HCT116 (cell line): ENCODE results near the gene THRB.

Source experiments
- CEBPB ChIP-seq: IDR thresholded peaks from 2 replicates; pipeline ENCODE4 v1.6.1; 2012; ENCODE audit warnings: low read depth
- CTCF ChIP-seq, 3 experiments: fragments of 200-600 bp in 1 of 3; sonication (generic) in 1 of 3; IDR thresholded peaks in 2 of 3; conservative IDR thresholded peaks in 1 of 3; 2 replicates each; pipeline ENCODE4 v1.5.1; 2012 to 2017; ENCODE audit warnings: low read depth in 2 of 3, low read length in 2 of 3, antibody characterized with exemption in 1 of 3, borderline replicate concordance in 1 of 3, control low read depth in 1 of 3, mild to moderate bottlenecking in 1 of 3, mixed read lengths in 1 of 3, mixed run types in 1 of 3, moderate library complexity in 1 of 3; ENCODE audit not compliant: insufficient read depth in 1 of 3
- EZH2 ChIP-seq: fragments of 200-600 bp; sonication (generic); IDR thresholded peaks from 2 replicates; pipeline ENCODE4 v1.6.1; 2017; ENCODE audit warnings: antibody characterized with exemption, mixed run types
- EZH2phosphoT487 ChIP-seq: fragments of 200-600 bp; IDR thresholded peaks from 2 replicates; pipeline ENCODE4 v1.6.1; 2018; ENCODE audit warnings: antibody characterized with exemption, borderline replicate concordance
- JUND ChIP-seq: IDR thresholded peaks from 2 replicates; pipeline ENCODE4 v1.6.1; 2012
- MAX ChIP-seq: IDR thresholded peaks from 2 replicates; pipeline ENCODE4 v1.6.1; 2012
- POLR2A ChIP-seq: IDR thresholded peaks from 2 replicates; pipeline ENCODE4 v1.7.0; 2011; ENCODE audit warnings: borderline replicate concordance; ENCODE audit not compliant: insufficient read depth, insufficient read length; ENCODE audit errors: extremely low read depth
- POLR2AphosphoS5 ChIP-seq: IDR thresholded peaks from 2 replicates; pipeline ENCODE4 v1.6.1; 2011; ENCODE audit warnings: mild to moderate bottlenecking, low read depth, low read length, moderate library complexity
- REST ChIP-seq: IDR thresholded peaks from 2 replicates; pipeline ENCODE4 v1.6.1; 2012; ENCODE audit warnings: low read depth
- SP1 ChIP-seq: IDR thresholded peaks from 2 replicates; pipeline ENCODE4 v1.6.1; 2012; ENCODE audit warnings: low read depth
- YY1 ChIP-seq: IDR thresholded peaks from 2 replicates; pipeline ENCODE4 v1.6.1; 2011; ENCODE audit warnings: low read length, low read depth, moderate library complexity, mild to moderate bottlenecking; ENCODE audit not compliant: insufficient replicate concordance; ENCODE audit errors: extremely low read depth
- ZNF274 ChIP-seq: fragments of 200-500 bp; sonication (Bioruptor generic); IDR thresholded peaks from 2 replicates; pipeline ENCODE4 v1.6.1; 2014; ENCODE audit warnings: mild to moderate bottlenecking, low read depth, low read length, inconsistent platforms

DNA sequence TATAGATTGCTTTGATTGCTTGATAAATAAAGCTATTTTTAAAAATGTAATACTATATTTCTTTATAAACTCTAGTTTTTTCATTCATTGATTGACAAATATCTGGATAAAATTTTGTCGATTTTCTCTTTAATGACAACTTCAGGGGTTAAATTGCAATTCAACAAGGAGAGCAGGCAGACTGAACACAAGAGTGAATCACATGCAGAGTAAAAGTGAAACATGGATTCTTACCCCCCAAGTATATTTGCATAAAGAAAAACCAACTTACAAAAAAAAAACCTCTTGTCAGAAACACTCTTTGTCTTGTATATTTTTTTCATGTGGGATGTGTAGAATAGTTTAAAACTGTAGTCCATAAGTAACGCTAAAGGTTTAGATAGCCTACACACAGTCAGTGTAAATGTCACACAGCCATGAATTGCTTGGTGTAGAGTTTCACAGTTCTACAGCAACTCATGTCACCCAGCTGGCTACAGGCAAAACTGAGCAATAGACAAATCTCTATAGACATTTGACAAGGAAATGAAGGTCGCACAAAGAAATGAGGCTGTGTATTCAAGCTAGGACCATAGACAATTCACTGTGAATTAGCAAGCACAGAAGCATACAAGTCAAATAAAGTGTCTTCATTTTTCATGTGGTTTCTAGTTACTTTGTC is 141.6 kb downstream of the THRB start:
- TF ChIP-seq CTCF (IDR thresholded peaks at IDR 0.05 in 2 of 3, conservative IDR thresholded peaks at IDR 0.05 in 1 of 3; ENCODE audit: borderline replicate concordance in 1 of 3, insufficient read depth in 1 of 3, low read depth in 2 of 3, low read length in 2 of 3) (no peak), YY1 (no peak), POLR2A (no peak), EZH2phosphoT487 (no peak), CEBPB (no peak), ZNF274 (no peak), JUND (no peak), EZH2 (no peak), POLR2AphosphoS5 (no peak), MAX (no peak), SP1 (no peak), REST (no peak)
